ENCODE measurements around the gene MYH16.
"Not testable (repeated sequence)": the region's sequence is repeated elsewhere in the genome, so short reads cannot be mapped to it uniquely, and the experiment has no call there.

Gene MYH16

GRCh38 chr7:99305473-99306260, 33.0 kb downstream of the MYH16 start:
- no peak for ATAC-seq
- DNase-seq: no peak

GRCh38 chr7:99308461-99309074, 35.9 kb downstream of the MYH16 start:
- DNase-seq: no peak
- peak; percentile 60 for ATAC-seq

GRCh38 chr7:99309111-99309510, 36.5 kb downstream of the MYH16 start:
- DNase-seq (no peak), ATAC-seq (no peak)

- ATAC-seq (no peak), DNase-seq (no peak)
These were observed 37.4 kb downstream of the MYH16 start for GRCh38 chr7:99310004-99310403.

GRCh38 chr7:99311702-99312101, 39.1 kb downstream of the MYH16 start:
- DNase-seq: no peak
- ATAC-seq: no peak

GRCh38 chr7:99312316-99313203, 39.9 kb downstream of the MYH16 start:
- DNase-seq: peak; percentile 79
- no peak for ATAC-seq

- no peak for DNase-seq
- ATAC-seq: no peak
These were observed 40.5 kb downstream of the MYH16 start for GRCh38 chr7:99313204-99313573.

- peak; percentile 75 for ATAC-seq
- DNase-seq: peak; percentile 43
These were observed 41.9 kb downstream of the MYH16 start for GRCh38 chr7:99314504-99314903.

- ATAC-seq: no peak
- DNase-seq: no peak
These were observed 47.7 kb downstream of the MYH16 start for GRCh38 chr7:99320371-99320770.

- DNase-seq, ATAC-seq: not testable (repeated sequence)
These were observed 50.0 kb downstream of the MYH16 start for GRCh38 chr7:99322659-99323058.

- DNase-seq (no peak), ATAC-seq (no peak)
These were observed 51.9 kb downstream of the MYH16 start for GRCh38 chr7:99324559-99324958.

GRCh38 chr7:99325001-99325493, 52.4 kb downstream of the MYH16 start:
- ATAC-seq (no peak), DNase-seq (peak; percentile 11)

- ATAC-seq: peak; percentile 95
- DNase-seq: peak; percentile 93
These were observed 53.2 kb downstream of the MYH16 start, which contains the start of gene ARPC1A for GRCh38 chr7:99325592-99326407. TSS of gene ARPC1A (plus strand) at chr7:99325898. CDS start at chr7:99333354, 7,456 bp downstream.

GRCh38 chr7:99326408-99326782, 53.8 kb downstream of the MYH16 start:
- no peak for DNase-seq
- no peak for ATAC-seq

GRCh38 chr7:99330314-99330961, 57.8 kb downstream of the MYH16 start:
- ATAC-seq: peak; percentile 69
- DNase-seq: not testable (repeated sequence)

GRCh38 chr7:99331002-99331401, 58.4 kb downstream of the MYH16 start:
- ATAC-seq (peak; percentile 59), DNase-seq (peak; percentile 32)

- no peak for ATAC-seq
- no peak for DNase-seq
These were observed 67.0 kb downstream of the MYH16 start for GRCh38 chr7:99339595-99339994.

GRCh38 chr7:99340659-99341058, 68.0 kb downstream of the MYH16 start:
- DNase-seq (no peak), ATAC-seq (no peak)

GRCh38 chr7:99344061-99344647, 71.5 kb downstream of the MYH16 start:
- ATAC-seq: no peak

GRCh38 chr7:99350641-99351040, 78.0 kb downstream of the MYH16 start:
- ATAC-seq, DNase-seq: not testable (repeated sequence)

More at GRCh38 chr7:99344061-99344647, 71.5 kb downstream of the MYH16 start:
- DNase-seq: no peak

- ATAC-seq (no peak), DNase-seq (no peak)
These were observed 79.6 kb downstream of the MYH16 start for GRCh38 chr7:99352247-99352646.
